ENCODE results near the gene TMCO4. TPM values are rescaled to one million over a fixed set of nuclear protein-coding genes. Genes with fewer than 3 reads are reported as not detected.

TMCO4 gene
- total RNA-seq, 1 experiment from 2014 or later: 25.8 TPM

GRCh38 chr1:19744335-19744743, 55.4 kb downstream of the TMCO4 start:
- H3K36me3 ChIP-seq: no peaks in the 10 kb centered on the region; the same call in 1 of the 2 replicates
- H3K4me3 ChIP-seq: no peak overlapping the region
- no peaks in the 10 kb centered on the region for H3K27me3 ChIP-seq
- no peak for DNase-seq
- no peaks in the 10 kb centered on the region for H3K9me3 ChIP-seq

DNA sequence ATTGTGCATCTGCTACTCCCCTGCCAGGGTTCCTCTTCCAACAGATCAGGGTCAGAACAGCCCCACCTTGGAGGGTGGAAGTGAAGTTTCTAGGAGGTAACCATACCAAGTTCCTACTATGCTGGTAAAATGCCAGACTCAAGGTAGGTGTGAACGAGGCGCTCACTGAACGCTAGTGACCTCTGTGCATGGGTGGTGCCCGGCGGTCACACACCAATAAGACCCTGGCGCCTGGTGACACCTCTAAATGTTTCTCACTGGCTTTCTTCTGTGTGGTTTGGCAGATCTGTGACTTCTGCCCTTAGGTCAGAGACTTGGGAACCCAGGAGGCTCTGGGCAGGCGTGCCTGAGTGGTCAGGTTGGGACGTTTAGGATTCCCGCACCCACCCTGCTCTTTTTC, 55.9 kb downstream of the TMCO4 start:
- Histone ChIP-seq H3K4me3 (no peak overlapping the region), H3K36me3 (no peaks in the 10 kb centered on the region), H3K27me3 (no peaks in the 10 kb centered on the region), H3K9me3 (peaks cover 2% of the 10 kb centered on the region; the same call in 1 of the 2 replicates)
- DNase-seq: no peak

DNA sequence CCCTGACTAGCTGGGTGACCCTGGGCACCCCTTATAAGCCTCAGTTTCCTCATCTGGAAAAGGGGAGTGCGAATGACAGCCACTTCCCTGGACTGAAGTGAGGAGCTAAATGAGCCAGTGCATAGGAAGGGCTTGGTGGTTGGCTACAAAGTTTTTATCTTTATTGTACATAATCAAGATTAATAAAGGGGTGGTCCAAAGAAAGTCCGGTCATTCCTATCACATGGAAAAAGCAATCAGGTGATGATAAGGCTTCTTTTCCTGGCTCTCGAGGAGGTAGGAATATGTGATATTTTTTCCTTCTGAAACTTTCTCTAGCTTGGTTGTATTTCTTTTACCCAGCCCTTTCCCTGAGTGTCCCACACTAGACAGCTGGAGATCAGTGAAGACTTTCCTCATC, 56.5 kb downstream of the TMCO4 start:
- no peak overlapping the region for H3K4me3 ChIP-seq
- H3K9me3 ChIP-seq: peaks cover 3% of the 10 kb centered on the region; the same call in 1 of the 2 replicates
- no peaks in the 10 kb centered on the region for H3K36me3 ChIP-seq
- no peak for DNase-seq
- H3K27me3 ChIP-seq: no peaks in the 10 kb centered on the region

DNA sequence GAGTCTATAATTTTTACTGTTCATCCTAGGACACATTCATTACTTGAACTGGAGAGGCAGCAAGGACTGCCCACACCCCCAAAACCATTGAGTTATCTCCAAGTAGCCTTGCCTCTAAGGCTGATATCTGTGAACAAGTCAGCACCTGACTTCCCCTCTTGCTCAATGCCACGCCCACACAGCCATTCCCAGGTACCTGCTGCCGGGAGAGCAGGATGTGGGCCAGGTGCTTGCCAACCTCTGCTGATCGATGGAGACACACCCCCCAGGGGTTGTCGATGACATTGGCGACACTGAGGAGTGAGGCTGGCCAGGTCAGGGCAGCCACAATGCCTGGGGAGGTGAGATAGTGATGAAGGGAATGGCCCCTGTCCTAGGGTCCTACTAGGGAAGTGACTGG, 60.1 kb downstream of the TMCO4 start:
- no peak overlapping the region for H3K4me3 ChIP-seq
- H3K36me3 ChIP-seq: peaks cover 3% of the 10 kb centered on the region
- no peak for DNase-seq
- H3K9me3 ChIP-seq: peaks cover 14% of the 10 kb centered on the region
- H3K27me3 ChIP-seq: no peaks in the 10 kb centered on the region

DNA sequence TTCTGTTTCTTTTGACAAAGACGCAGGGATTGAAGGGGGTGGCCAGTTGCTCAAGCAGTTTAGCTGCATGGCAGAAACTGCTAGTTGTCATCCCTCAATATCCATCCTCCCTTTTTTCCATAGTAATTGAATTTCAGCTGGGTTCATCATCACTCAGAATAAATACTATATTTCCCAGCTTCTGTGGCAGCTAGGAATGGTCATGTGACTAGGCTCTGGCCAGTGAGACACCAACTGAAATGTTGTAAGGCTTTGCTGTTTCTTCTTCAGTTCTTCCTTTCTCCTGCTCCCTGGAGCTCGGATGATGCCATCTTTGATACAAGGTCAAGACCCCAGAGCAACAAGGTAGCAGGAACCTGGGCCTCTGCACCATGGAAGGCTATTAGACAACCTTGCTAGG, 61.0 kb downstream of the TMCO4 start:
- no peak for DNase-seq
- no peaks in the 10 kb centered on the region for H3K27me3 ChIP-seq
- peaks cover 3% of the 10 kb centered on the region for H3K36me3 ChIP-seq
- no peak overlapping the region for H3K4me3 ChIP-seq
- peaks cover 14% of the 10 kb centered on the region for H3K9me3 ChIP-seq

DNA sequence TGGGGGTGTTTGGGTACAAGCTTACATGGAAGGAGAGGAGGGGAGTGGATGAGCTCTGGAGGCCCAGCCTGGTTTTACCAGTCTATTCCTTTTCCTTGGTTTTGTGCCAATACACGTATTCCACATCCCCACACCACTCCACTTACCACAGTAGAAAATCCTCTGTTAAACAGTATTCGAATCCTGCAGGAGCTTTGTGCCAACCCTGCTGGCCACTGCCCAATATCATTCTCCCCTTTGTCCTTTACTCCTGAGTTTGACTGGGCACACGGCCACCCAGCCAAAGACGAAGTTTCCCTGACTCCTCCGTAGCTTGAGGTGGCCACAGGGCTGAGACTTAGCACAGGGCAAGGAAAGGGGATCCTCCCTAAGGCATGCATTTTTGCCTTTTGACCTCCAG, 61.6 kb downstream of the TMCO4 start:
- H3K4me3 ChIP-seq: no peak overlapping the region
- no peak for DNase-seq
- peaks cover 3% of the 10 kb centered on the region for H3K36me3 ChIP-seq
- peaks cover 14% of the 10 kb centered on the region for H3K9me3 ChIP-seq
- no peaks in the 10 kb centered on the region for H3K27me3 ChIP-seq

- no peak for DNase-seq
- Histone ChIP-seq H3K4me3 (no peak overlapping the region), H3K27me3 (no peaks in the 10 kb centered on the region), H3K36me3 (peaks cover 3% of the 10 kb centered on the region), H3K9me3 (peaks cover 14% of the 10 kb centered on the region)
Measured at GRCh38 chr1:19737104-19737825, 62.5 kb downstream of the TMCO4 start.

DNA sequence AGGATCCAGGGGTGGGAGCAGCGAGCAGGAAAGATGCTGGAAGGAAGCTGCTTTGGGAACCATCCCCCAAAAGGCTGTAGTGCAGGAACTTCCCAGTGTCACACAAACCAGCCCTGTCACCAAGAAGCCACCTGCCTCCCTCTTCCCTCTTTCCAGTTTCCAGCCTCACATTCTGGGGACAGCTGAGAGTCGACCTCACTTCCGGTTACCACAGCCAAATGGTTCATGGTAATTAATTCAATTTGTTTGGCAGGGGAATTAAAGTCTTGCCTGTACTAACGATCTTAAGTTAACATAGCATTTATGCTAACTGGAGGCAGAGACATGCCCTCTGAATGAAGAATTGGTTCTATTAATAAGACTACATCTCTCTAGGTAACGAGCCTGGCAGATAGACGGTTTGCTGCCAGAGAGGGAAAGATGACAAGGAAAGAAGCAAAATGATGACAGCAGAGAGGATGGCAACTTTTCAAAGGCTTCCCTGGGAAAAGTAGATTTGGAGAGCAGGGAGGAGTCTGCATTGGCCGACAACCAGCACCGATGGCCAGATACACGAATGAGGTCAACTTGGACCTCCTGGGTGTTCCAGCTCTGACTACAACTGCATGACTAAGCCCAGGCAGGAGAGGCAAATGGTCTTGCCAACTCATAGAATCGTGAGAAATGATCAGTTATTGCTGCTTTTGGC, 64.1 kb downstream of the TMCO4 start:
- peak; percentile 96 for DNase-seq
- Histone ChIP-seq H3K9me3 (peaks cover 14% of the 10 kb centered on the region), H3K4me3 (no peak overlapping the region), H3K36me3 (peaks cover 3% of the 10 kb centered on the region), H3K27me3 (no peaks in the 10 kb centered on the region)

- Histone ChIP-seq H3K9me3 (peaks cover 17% of the 10 kb centered on the region), H3K27me3 (no peaks in the 10 kb centered on the region), H3K4me3 (no peak overlapping the region), H3K36me3 (peaks cover 10% of the 10 kb centered on the region)
- peak; percentile 90 for DNase-seq
Measured at GRCh38 chr1:19734472-19734999, 65.2 kb downstream of the TMCO4 start.

DNA sequence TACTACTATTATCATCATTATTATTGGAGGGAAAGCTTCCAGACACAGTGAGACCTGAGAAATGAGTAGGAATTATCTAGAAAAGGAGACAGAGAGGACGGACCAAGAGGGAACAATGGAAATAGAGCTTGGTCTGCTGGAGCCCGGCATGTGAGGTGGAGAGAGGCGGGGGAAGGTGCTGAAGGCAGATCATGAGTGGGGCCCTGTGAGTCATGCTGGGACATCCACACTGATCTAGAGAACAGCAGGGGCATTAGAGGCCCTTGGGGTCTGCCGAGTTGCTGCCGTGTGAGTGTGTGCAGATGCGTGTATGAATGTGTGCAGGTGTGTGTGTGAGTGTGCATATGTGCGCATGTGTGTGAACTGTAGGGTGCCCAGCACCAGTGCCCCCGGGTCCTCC, 65.7 kb downstream of the TMCO4 start:
- DNase-seq: no peak
- Histone ChIP-seq H3K36me3 (peaks cover 10% of the 10 kb centered on the region), H3K27me3 (no peaks in the 10 kb centered on the region), H3K4me3 (no peak overlapping the region), H3K9me3 (peaks cover 17% of the 10 kb centered on the region)

DNA sequence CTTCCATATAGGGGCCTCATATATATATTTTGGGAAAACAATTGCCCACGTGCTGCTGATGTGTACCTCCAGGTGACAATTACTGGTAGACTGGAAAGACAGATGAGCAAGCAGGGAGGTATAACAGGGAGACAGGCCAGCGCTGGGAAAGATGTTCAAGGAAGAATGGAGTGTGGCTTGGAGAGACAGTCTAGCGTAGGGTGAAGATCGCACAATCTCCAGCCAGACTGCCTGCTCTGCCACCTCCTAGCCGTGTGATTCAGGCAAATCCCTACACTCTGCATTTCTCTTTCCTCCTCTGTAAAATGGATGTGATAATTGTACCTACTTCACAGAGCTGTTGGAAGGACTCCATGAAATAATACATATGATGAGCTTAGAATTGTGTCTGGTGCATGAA, 66.1 kb downstream of the TMCO4 start:
- peaks cover 10% of the 10 kb centered on the region for H3K36me3 ChIP-seq
- no peaks in the 10 kb centered on the region for H3K27me3 ChIP-seq
- H3K4me3 ChIP-seq: no peak overlapping the region
- DNase-seq: no peak
- peaks cover 14% of the 10 kb centered on the region for H3K9me3 ChIP-seq

GRCh38 chr1:19731311-19731821, 68.3 kb downstream of the TMCO4 start:
- DNase-seq: no peak
- Histone ChIP-seq H3K27me3 (no peaks in the 10 kb centered on the region), H3K4me3 (no peak overlapping the region), H3K9me3 (peaks cover 7% of the 10 kb centered on the region), H3K36me3 (peaks cover 7% of the 10 kb centered on the region)

GRCh38 chr1:19730793-19731192, 68.9 kb downstream of the TMCO4 start:
- Histone ChIP-seq H3K36me3 (peaks cover 7% of the 10 kb centered on the region; the same call in 1 of the 2 replicates), H3K27me3 (no peaks in the 10 kb centered on the region), H3K9me3 (peaks cover 4% of the 10 kb centered on the region; the same call in 1 of the 2 replicates), H3K4me3 (no peak overlapping the region)
- no peak for DNase-seq

DNA sequence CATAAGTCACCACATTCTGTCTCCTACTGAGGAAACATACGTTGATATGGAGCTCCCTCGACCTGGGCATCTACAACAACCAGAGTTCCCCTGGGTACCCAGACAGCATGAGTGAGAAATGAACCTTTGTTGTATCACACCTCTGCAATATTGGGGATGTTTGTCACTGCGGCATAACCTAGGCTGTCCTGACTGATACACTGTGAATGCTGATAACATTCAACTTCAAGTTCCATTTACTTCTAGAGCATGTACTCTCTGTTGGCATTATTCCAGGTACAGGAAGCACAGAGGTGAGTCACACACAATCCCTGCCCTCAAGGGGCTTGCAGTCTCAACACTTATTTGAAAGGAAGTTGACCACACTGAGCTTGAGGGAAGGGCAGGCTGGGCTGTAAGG, 69.5 kb downstream of the TMCO4 start:
- peaks cover 4% of the 10 kb centered on the region; the same call in 1 of the 2 replicates for H3K9me3 ChIP-seq
- no peak overlapping the region for H3K4me3 ChIP-seq
- H3K27me3 ChIP-seq: no peaks in the 10 kb centered on the region
- peaks cover 7% of the 10 kb centered on the region; the same call in 1 of the 2 replicates for H3K36me3 ChIP-seq
- no peak for DNase-seq

- peak; percentile 39 for DNase-seq
- peaks cover 7% of the 10 kb centered on the region; the same call in 1 of the 2 replicates for H3K36me3 ChIP-seq
- peaks cover 4% of the 10 kb centered on the region; the same call in 1 of the 2 replicates for H3K9me3 ChIP-seq
- H3K27me3 ChIP-seq: no peaks in the 10 kb centered on the region
- H3K4me3 ChIP-seq: no peak overlapping the region
Measured at GRCh38 chr1:19728413-19729145, 71.1 kb downstream of the TMCO4 start.

GRCh38 chr1:19725606-19726005, 74.1 kb downstream of the TMCO4 start:
- H3K9me3 ChIP-seq: peaks cover 4% of the 10 kb centered on the region; the same call in 1 of the 2 replicates
- H3K36me3 ChIP-seq: peaks cover 7% of the 10 kb centered on the region; the same call in 1 of the 2 replicates
- H3K27me3 ChIP-seq: no peaks in the 10 kb centered on the region
- no peak for DNase-seq
- H3K4me3 ChIP-seq: no peak overlapping the region

DNA sequence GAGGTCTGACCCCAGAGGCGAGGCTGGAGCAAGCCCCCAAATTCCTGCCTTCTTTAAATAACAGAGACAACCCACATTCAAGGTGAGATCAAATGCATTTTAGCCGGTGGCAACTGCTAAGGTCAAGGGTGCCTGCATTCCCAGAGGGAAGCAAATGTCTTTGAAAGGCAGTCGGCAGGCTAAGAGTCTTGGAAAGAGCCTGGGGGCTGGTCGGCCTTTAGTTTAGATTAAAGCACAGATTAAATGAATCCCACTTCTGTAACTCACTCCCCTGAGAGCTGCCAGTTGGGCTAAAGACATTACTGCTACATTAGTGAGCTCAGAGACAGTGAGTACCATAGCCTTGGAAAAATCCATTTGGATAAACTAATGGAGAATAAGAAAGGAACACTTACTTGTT, 75.8 kb downstream of the TMCO4 start:
- Histone ChIP-seq H3K4me3 (no peak overlapping the region), H3K36me3 (no peaks in the 10 kb centered on the region), H3K27me3 (no peaks in the 10 kb centered on the region), H3K9me3 (no peaks in the 10 kb centered on the region)
- no peak for DNase-seq

Data from MG63 (cell line).